Keratinocyte (primary cell): ENCODE data around the gene DHX58. TPM values are rescaled to one million over a fixed set of nuclear protein-coding genes. Genes with fewer than 3 reads are reported as not detected.

Source experiments
- DNase-seq: peaks from one replicate; pipeline ENCODE4 v3.0.0-alpha.2; 2011; ENCODE audit warnings: low read depth, missing footprints, low spot score
- FAIRE-seq: peaks from 2 replicates; lab custom pipeline; 2011; peaks lifted over from hg19 to GRCh38; lab: Jason Lieb, UNC
- H2AFZ ChIP-seq: 2 replicates; pipeline ENCODE4 v1.6.0; 2012; ENCODE audit warnings: low read length, control low read depth, inconsistent platforms; ENCODE audit not compliant: control insufficient read depth
- H3K27ac ChIP-seq: 2 replicates; pipeline ENCODE4 v1.5.1; 2011; ENCODE audit warnings: low read length; ENCODE audit not compliant: control insufficient read depth, insufficient read depth
- H3K27me3 ChIP-seq: 3 replicates; pipeline ENCODE4 v1.6.0; 2011; ENCODE audit warnings: low read length; ENCODE audit not compliant: control insufficient read depth, insufficient read depth; ENCODE audit errors: extremely low read depth
- H3K36me3 ChIP-seq, 2 experiments: 2 replicates in 1 of 2; 3 replicates in 1 of 2; pipeline ENCODE4 v1.5.1; 2011; ENCODE audit warnings: low read length in 2 of 2, mild to moderate bottlenecking in 1 of 2; ENCODE audit not compliant: control insufficient read depth in 2 of 2, insufficient read depth in 2 of 2; ENCODE audit errors: extremely low read depth in 1 of 2
- H3K4me1 ChIP-seq: 3 replicates; pipeline ENCODE4 v1.5.1; 2011; ENCODE audit warnings: low read length; ENCODE audit not compliant: control insufficient read depth, insufficient read depth; ENCODE audit errors: extremely low read depth
- H3K4me2 ChIP-seq: 3 replicates; pipeline ENCODE4 v1.6.0; 2011; ENCODE audit warnings: low read depth, low read length; ENCODE audit not compliant: control insufficient read depth, insufficient read depth; ENCODE audit errors: extremely low read depth
- H3K4me3 ChIP-seq, 3 experiments: fragments of 200-600 bp in 1 of 3; sonication (generic) in 1 of 3; 2 replicates in 2 of 3; 3 replicates in 1 of 3; pipeline ENCODE4 v1.5.1; 2011 to 2016; ENCODE audit warnings: low read length in 3 of 3, mild to moderate bottlenecking in 3 of 3, control low read depth in 2 of 3, inconsistent platforms in 1 of 3, low read depth in 1 of 3, mixed read lengths in 1 of 3, mixed run types in 1 of 3, moderate library complexity in 1 of 3; ENCODE audit not compliant: control insufficient read depth in 2 of 3, insufficient read depth in 2 of 3; ENCODE audit errors: extremely low read depth in 1 of 3
- H3K79me2 ChIP-seq: 2 replicates; pipeline ENCODE4 v1.6.0; 2012; ENCODE audit warnings: low read length; ENCODE audit not compliant: control insufficient read depth, insufficient read depth
- H3K9ac ChIP-seq: 3 replicates; pipeline ENCODE4 v1.6.0; 2011; ENCODE audit warnings: low read length; ENCODE audit not compliant: control insufficient read depth, insufficient read depth; ENCODE audit errors: extremely low read depth
- H3K9me1 ChIP-seq: 3 replicates; pipeline ENCODE4 v1.6.0; 2011; ENCODE audit warnings: low read length; ENCODE audit not compliant: control insufficient read depth, insufficient read depth; ENCODE audit errors: extremely low read depth
- H3K9me3 ChIP-seq: 2 replicates; pipeline ENCODE4 v1.5.1; 2012; ENCODE audit warnings: low read depth, low read length; ENCODE audit not compliant: control insufficient read depth
- H4K20me1 ChIP-seq: 3 replicates; pipeline ENCODE4 v1.6.0; 2011; ENCODE audit warnings: low read length; ENCODE audit not compliant: control insufficient read depth, insufficient read depth; ENCODE audit errors: extremely low read depth
- CTCF ChIP-seq, 3 experiments: IDR thresholded peaks in 1 of 3; conservative IDR thresholded peaks in 1 of 3; optimal IDR thresholded peaks in 1 of 3; 2 replicates in 2 of 3; 3 replicates in 1 of 3; pipeline versions ENCODE3 to v1.5.1; 2011; ENCODE audit warnings: low read length in 3 of 3, mild to moderate bottlenecking in 3 of 3, moderate library complexity in 2 of 3, control low read depth in 1 of 3, inconsistent platforms in 1 of 3; ENCODE audit not compliant: insufficient read depth in 2 of 3; ENCODE audit errors: extremely low read depth in 1 of 3
- EZH2 ChIP-seq: IDR thresholded peaks from one replicate; pipeline ENCODE4 v1.6.1; 2012; ENCODE audit warnings: inconsistent platforms, mild to moderate bottlenecking, low read length, moderate library complexity
- dilution Hi-C: fragments of 300-500 bp; cut with MboI; formaldehyde crosslinking; loops from one replicate; pipeline ENCODE4 v1.7.0; 2020; ENCODE audit warnings: low sequenced_read_pairs; ENCODE audit not compliant: extremely low pct_ligation_motif_present
- polyA plus RNA-seq, 5 experiments: library from polyadenylated mRNA; depleted of rRNA in 3 of 5; stranded (reverse) in 3 of 5; stranded (forward) in 1 of 5; unstranded in 1 of 5; fragments of >200 nt; gene quantifications; 1 replicate in 1 of 5; 2 replicates in 3 of 5; 3 replicates in 1 of 5; pipeline versions ENCODE4 v1.2.1 to v1.2.3, GENCODE V29; 2011 to 2012; ENCODE audit warnings: missing spikeins in 2 of 5, low read depth in 1 of 5, low replicate concordance in 1 of 5

Gene DHX58
- polyA plus RNA-seq, 1 donor (not counting 4 experiments of a cell fraction or from before 2014, with no cell fraction given), result 5.2 TPM

- no peak for TF ChIP-seq EZH2
- TF ChIP-seq CTCF (optimal IDR thresholded peaks at IDR 0.05 in 1 of 3, IDR thresholded peaks at IDR 0.05 in 1 of 3, conservative IDR thresholded peaks at IDR 0.05 in 1 of 3; ENCODE audit: extremely low read depth in 1 of 3, insufficient read depth in 2 of 3, low read length in 3 of 3), result no peak
- no peak for FAIRE-seq
- dilution Hi-C loops, result no loop called here
Measured at GRCh38 chr17:42076797-42077559, 35.5 kb downstream of the DHX58 start.

GRCh38 chr17:42075789-42076188 is 36.7 kb downstream of the DHX58 start:
- Histone ChIP-seq H3K27me3 (peaks cover 32% of the 10 kb centered on the region), H3K4me1 (no peaks in the 10 kb centered on the region), H3K9me3 (no peaks in the 10 kb centered on the region), H3K4me2 (no peak overlapping the region), H4K20me1 (no peaks in the 10 kb centered on the region), H3K79me2 (no peaks in the 10 kb centered on the region), H3K27ac (no peak overlapping the region), H3K9me1 (no peaks in the 10 kb centered on the region), H3K4me3 (no peak overlapping the region), H3K9ac (no peak overlapping the region), H3K36me3 (no peaks in the 10 kb centered on the region), H2AFZ (no peak overlapping the region)
- no peak for TF ChIP-seq EZH2
- TF ChIP-seq CTCF (optimal IDR thresholded peaks at IDR 0.05 in 1 of 3, IDR thresholded peaks at IDR 0.05 in 1 of 3, conservative IDR thresholded peaks at IDR 0.05 in 1 of 3; ENCODE audit: extremely low read depth in 1 of 3, insufficient read depth in 2 of 3, low read length in 3 of 3), result no peak
- no peak for DNase-seq
- no peak for FAIRE-seq
- dilution Hi-C loops, result no loop called here

More at GRCh38 chr17:42076797-42077559, 35.5 kb downstream of the DHX58 start:
- Histone ChIP-seq H3K27me3 (peaks cover 20% of the 10 kb centered on the region), H4K20me1 (no peaks in the 10 kb centered on the region), H3K9me3 (no peaks in the 10 kb centered on the region), H3K4me1 (no peaks in the 10 kb centered on the region), H3K27ac (no peak overlapping the region), H3K9ac (no peak overlapping the region), H3K79me2 (no peaks in the 10 kb centered on the region), H3K36me3 (no peaks in the 10 kb centered on the region), H3K4me3 (no peak overlapping the region), H3K4me2 (no peak overlapping the region), H3K9me1 (no peaks in the 10 kb centered on the region), H2AFZ (no peak overlapping the region)
- DNase-seq, result no peak
